ENCODE measurements around the gene DCST1. TPM values are rescaled to one million over a fixed set of nuclear protein-coding genes. Genes with fewer than 3 reads are reported as not detected.

The DCST1 gene
- total and polyA plus RNA-seq, 2 of the 13 experiments (the other 11 are each of a cell fraction or from before 2014, with no cell fraction given): 0.04 TPM; not detected in 1

GRCh38 chr1:154999571-155000410 lies 33.8 kb upstream of the DCST1 start (continued):
- TF ChIP-seq SETDB1 (CRISPR knock-in tag; IDR thresholded peaks at IDR 0.05; ENCODE audit: borderline replicate concordance) (no peak), MBNL3 (CRISPR knock-in tag; conservative IDR thresholded peaks at IDR 0.05) (no peak), ZNF552 (CRISPR knock-in tag; IDR thresholded peaks at IDR 0.05; ENCODE audit: borderline replicate concordance) (no peak), CENPT (CRISPR knock-in tag; IDR thresholded peaks at IDR 0.05; ENCODE audit: low read depth) (no peak), HNRNPLL (IDR thresholded peaks at IDR 0.05; ENCODE audit: low read depth, low read length, poor library complexity, severe bottlenecking) (no peak), ZNF441 (CRISPR knock-in tag; IDR thresholded peaks at IDR 0.05; ENCODE audit: borderline replicate concordance) (no peak), ZNF839 (CRISPR knock-in tag; IDR thresholded peaks at IDR 0.05; ENCODE audit: borderline replicate concordance) (no peak), ZNF101 (CRISPR knock-in tag; IDR thresholded peaks at IDR 0.05; ENCODE audit: borderline replicate concordance, low read depth) (no peak), DBP (CRISPR knock-in tag; IDR thresholded peaks at IDR 0.05; ENCODE audit: not compliant biosample characterization) (no peak), MED1 (CRISPR knock-in tag; IDR thresholded peaks at IDR 0.05) (peak; percentile 20; the same call in 1 of the 2 replicates), NONO (IDR thresholded peaks at IDR 0.05) (no peak), NONO (CRISPR knock-in tag; conservative IDR thresholded peaks at IDR 0.05) (no peak), KLF15 (CRISPR knock-in tag; IDR thresholded peaks at IDR 0.05; ENCODE audit: borderline replicate concordance) (no peak), CHD4 (IDR thresholded peaks at IDR 0.05; ENCODE audit: borderline replicate concordance, low read length) (no peak), HMGA1 (CRISPR knock-in tag; conservative IDR thresholded peaks at IDR 0.05) (no peak), ZNF343 (CRISPR knock-in tag; IDR thresholded peaks at IDR 0.05) (no peak), NR2C2 (CRISPR knock-in tag; IDR thresholded peaks at IDR 0.05; ENCODE audit: borderline replicate concordance) (no peak), HMG20B (CRISPR knock-in tag; conservative IDR thresholded peaks at IDR 0.05) (no peak), ZFAT (CRISPR knock-in tag; conservative IDR thresholded peaks at IDR 0.05) (no peak), RBAK (CRISPR knock-in tag; IDR thresholded peaks at IDR 0.05) (no peak), ZNF569 (CRISPR knock-in tag; IDR thresholded peaks at IDR 0.05; ENCODE audit: borderline replicate concordance) (no peak)
- TF ChIP-seq, protein P1, sequence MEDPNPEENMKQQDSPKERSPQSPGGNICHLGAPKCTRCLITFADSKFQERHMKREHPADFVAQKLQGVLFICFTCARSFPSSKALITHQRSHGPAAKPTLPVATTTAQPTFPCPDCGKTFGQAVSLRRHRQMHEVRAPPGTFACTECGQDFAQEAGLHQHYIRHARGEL (CRISPR knock-in tag; IDR thresholded peaks at IDR 0.05): no peak
- TF ChIP-seq, protein P2, sequence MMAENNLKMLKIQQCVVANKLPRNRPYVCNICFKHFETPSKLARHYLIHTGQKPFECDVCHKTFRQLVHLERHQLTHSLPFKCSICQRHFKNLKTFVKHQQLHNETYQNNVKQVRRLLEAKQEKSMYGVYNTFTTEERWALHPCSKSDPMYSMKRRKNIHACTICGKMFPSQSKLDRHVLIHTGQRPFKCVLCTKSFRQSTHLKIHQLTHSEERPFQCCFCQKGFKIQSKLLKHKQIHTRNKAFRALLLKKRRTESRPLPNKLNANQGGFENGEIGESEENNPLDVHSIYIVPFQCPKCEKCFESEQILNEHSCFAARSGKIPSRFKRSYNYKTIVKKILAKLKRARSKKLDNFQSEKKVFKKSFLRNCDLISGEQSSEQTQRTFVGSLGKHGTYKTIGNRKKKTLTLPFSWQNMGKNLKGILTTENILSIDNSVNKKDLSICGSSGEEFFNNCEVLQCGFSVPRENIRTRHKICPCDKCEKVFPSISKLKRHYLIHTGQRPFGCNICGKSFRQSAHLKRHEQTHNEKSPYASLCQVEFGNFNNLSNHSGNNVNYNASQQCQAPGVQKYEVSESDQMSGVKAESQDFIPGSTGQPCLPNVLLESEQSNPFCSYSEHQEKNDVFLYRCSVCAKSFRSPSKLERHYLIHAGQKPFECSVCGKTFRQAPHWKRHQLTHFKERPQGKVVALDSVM (CRISPR knock-in tag; IDR thresholded peaks at IDR 0.05): no peak
- TF ChIP-seq, protein P3, sequence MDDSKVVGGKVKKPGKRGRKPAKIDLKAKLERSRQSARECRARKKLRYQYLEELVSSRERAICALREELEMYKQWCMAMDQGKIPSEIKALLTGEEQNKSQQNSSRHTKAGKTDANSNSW (CRISPR knock-in tag; IDR thresholded peaks at IDR 0.05; ENCODE audit: borderline replicate concordance): no peak
- TF ChIP-seq, protein P4, sequence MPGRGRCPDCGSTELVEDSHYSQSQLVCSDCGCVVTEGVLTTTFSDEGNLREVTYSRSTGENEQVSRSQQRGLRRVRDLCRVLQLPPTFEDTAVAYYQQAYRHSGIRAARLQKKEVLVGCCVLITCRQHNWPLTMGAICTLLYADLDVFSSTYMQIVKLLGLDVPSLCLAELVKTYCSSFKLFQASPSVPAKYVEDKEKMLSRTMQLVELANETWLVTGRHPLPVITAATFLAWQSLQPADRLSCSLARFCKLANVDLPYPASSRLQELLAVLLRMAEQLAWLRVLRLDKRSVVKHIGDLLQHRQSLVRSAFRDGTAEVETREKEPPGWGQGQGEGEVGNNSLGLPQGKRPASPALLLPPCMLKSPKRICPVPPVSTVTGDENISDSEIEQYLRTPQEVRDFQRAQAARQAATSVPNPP (CRISPR knock-in tag; IDR thresholded peaks at IDR 0.05): no peak
